Astrocyte (in vitro differentiated cells and primary cell): ENCODE measurements around the gene SPOCK2. TPM values are rescaled to one million over a fixed set of nuclear protein-coding genes. Genes with fewer than 3 reads are reported as not detected.

Experiments
- DNase-seq: peaks from one replicate; pipeline ENCODE4 v3.0.0-alpha.2; 2010; ENCODE audit warnings: low read depth
- FAIRE-seq: peaks from 2 replicates; lab custom pipeline; 2011; peaks lifted over from hg19 to GRCh38; lab: Jason Lieb, UNC
- H2AFZ ChIP-seq: 2 replicates; pipeline ENCODE4 v1.6.0; 2012; ENCODE audit warnings: low read depth, low read length, inconsistent platforms
- H3K27ac ChIP-seq: 2 replicates; pipeline ENCODE4 v1.5.1; 2011; ENCODE audit warnings: low read depth, low read length, inconsistent platforms
- H3K27me3 ChIP-seq: 2 replicates; pipeline ENCODE4 v1.6.0; 2011; ENCODE audit warnings: low read length, inconsistent platforms; ENCODE audit not compliant: insufficient read depth
- H3K36me3 ChIP-seq: 2 replicates; pipeline ENCODE4 v1.5.1; 2011; ENCODE audit warnings: low read length, inconsistent platforms; ENCODE audit not compliant: insufficient read depth
- H3K4me1 ChIP-seq: 2 replicates; pipeline ENCODE4 v1.5.1; 2011; ENCODE audit warnings: low read length, inconsistent platforms; ENCODE audit not compliant: insufficient read depth
- H3K4me2 ChIP-seq: 2 replicates; pipeline ENCODE4 v1.6.0; 2012; ENCODE audit warnings: low read length, inconsistent platforms
- H3K4me3 ChIP-seq: 2 replicates; pipeline ENCODE4 v1.5.1; 2011; ENCODE audit warnings: low read depth, mild to moderate bottlenecking, low read length, inconsistent platforms; ENCODE audit not compliant: insufficient read depth
- H3K79me2 ChIP-seq: 2 replicates; pipeline ENCODE4 v1.6.0; 2012; ENCODE audit warnings: mild to moderate bottlenecking, low read length, inconsistent platforms; ENCODE audit not compliant: insufficient read depth
- H3K9ac ChIP-seq: 2 replicates; pipeline ENCODE4 v1.6.0; 2012; ENCODE audit warnings: mild to moderate bottlenecking, low read length, inconsistent platforms
- H3K9me3 ChIP-seq: 2 replicates; pipeline ENCODE4 v1.5.1; 2012; ENCODE audit warnings: low read depth, mild to moderate bottlenecking, low read length, inconsistent platforms; ENCODE audit not compliant: insufficient read depth
- H4K20me1 ChIP-seq: 2 replicates; pipeline ENCODE4 v1.6.0; 2012; ENCODE audit warnings: low read length, inconsistent platforms; ENCODE audit not compliant: insufficient read depth
- H3K27ac Mint-ChIP-seq: one replicate; pipeline ENCODE4 v1.8.0; 2021; ENCODE audit warnings: mild to moderate bottlenecking, mixed read lengths; ENCODE audit not compliant: unreplicated experiment
- H3K27me3 Mint-ChIP-seq: one replicate; pipeline ENCODE4 v1.8.0; 2021; ENCODE audit warnings: low read depth, mixed read lengths; ENCODE audit not compliant: unreplicated experiment
- H3K36me3 Mint-ChIP-seq: one replicate; pipeline ENCODE4 v1.8.0; 2021; ENCODE audit warnings: low read depth, mixed read lengths; ENCODE audit not compliant: unreplicated experiment
- H3K4me1 Mint-ChIP-seq: one replicate; pipeline ENCODE4 v1.8.0; 2021; ENCODE audit warnings: low read depth, mixed read lengths; ENCODE audit not compliant: unreplicated experiment
- H3K4me3 Mint-ChIP-seq: one replicate; pipeline ENCODE4 v1.8.0; 2021; ENCODE audit warnings: mild to moderate bottlenecking, moderate library complexity, mixed read lengths; ENCODE audit not compliant: unreplicated experiment
- H3K9me3 Mint-ChIP-seq: one replicate; pipeline ENCODE4 v1.8.0; 2021; ENCODE audit warnings: mild to moderate bottlenecking, mixed read lengths; ENCODE audit not compliant: unreplicated experiment
- CTCF ChIP-seq: IDR thresholded peaks from 2 replicates; pipeline ENCODE4 v1.5.1; 2011; ENCODE audit warnings: low read depth, mild to moderate bottlenecking, inconsistent platforms, low read length, moderate library complexity; ENCODE audit not compliant: insufficient read depth
- EZH2 ChIP-seq: IDR thresholded peaks from 2 replicates; pipeline ENCODE4 v1.6.1; 2012; ENCODE audit warnings: mild to moderate bottlenecking, low read length, inconsistent platforms; ENCODE audit not compliant: insufficient read depth
- total RNA-seq: library from RNA; stranded (reverse); gene quantifications from 2 replicates; pipeline ENCODE4 v1.2.1, GENCODE V29; 2021

SPOCK2 gene
- total RNA-seq, 1 donor from 2014 or later, result 0.89 TPM

GRCh38 chr10:72074574-72075375, 13.6 kb downstream of the SPOCK2 start:
- DNase-seq, result no peak
- Histone ChIP-seq H3K9me3 (no peaks in the 10 kb centered on the region), H3K79me2 (no peaks in the 10 kb centered on the region), H4K20me1 (no peaks in the 10 kb centered on the region), H3K27ac (no peak overlapping the region), H3K36me3 (no peaks in the 10 kb centered on the region), H3K4me3 (no peak overlapping the region), H3K9ac (no peak overlapping the region), H3K27me3 (peaks cover 17% of the 10 kb centered on the region), H3K4me1 (no peaks in the 10 kb centered on the region), H3K4me2 (no peak overlapping the region), H2AFZ (no peak overlapping the region)
- no peak for FAIRE-seq
- Mint-ChIP-seq H3K4me3 (no peak overlapping the region), H3K27ac (no peak overlapping the region), H3K36me3 (peaks cover 7% of the 10 kb centered on the region), H3K9me3 (peaks cover 5% of the 10 kb centered on the region), H3K4me1 (no peaks in the 10 kb centered on the region), H3K27me3 (peaks cover 29% of the 10 kb centered on the region)
- TF ChIP-seq CTCF (no peak), EZH2 (no peak)

GRCh38 chr10:72073708-72074573, 14.4 kb downstream of the SPOCK2 start:
- Histone ChIP-seq H4K20me1 (no peaks in the 10 kb centered on the region), H3K27ac (no peak overlapping the region), H2AFZ (no peak overlapping the region), H3K4me3 (no peak overlapping the region), H3K79me2 (no peaks in the 10 kb centered on the region), H3K27me3 (peaks cover 14% of the 10 kb centered on the region), H3K4me2 (no peak overlapping the region), H3K36me3 (no peaks in the 10 kb centered on the region), H3K9ac (no peak overlapping the region), H3K9me3 (no peaks in the 10 kb centered on the region), H3K4me1 (no peaks in the 10 kb centered on the region)
- DNase-seq (no peak), FAIRE-seq (no peak)
- TF ChIP-seq EZH2 (no peak), CTCF (no peak)
- no peak overlapping the region for H3K27ac Mint-ChIP-seq
- H3K36me3 Mint-ChIP-seq, result peaks cover 7% of the 10 kb centered on the region
- H3K4me1 Mint-ChIP-seq, result peaks cover 7% of the 10 kb centered on the region
- peaks cover 29% of the 10 kb centered on the region for H3K27me3 Mint-ChIP-seq
- no peak overlapping the region for H3K4me3 Mint-ChIP-seq
- H3K9me3 Mint-ChIP-seq, result peaks cover 5% of the 10 kb centered on the region
